ENCODE results near the gene XG. TPM values are rescaled to one million over a fixed set of nuclear protein-coding genes. Genes with fewer than 3 reads are reported as not detected.

The XG gene
- total and polyA plus RNA-seq, 2 of the 8 experiments (the other 6 are each of a cell fraction or from before 2014, with no cell fraction given): 0.33 to 0.78 TPM

GRCh38 chrX:2819345-2820135 is 67.7 kb downstream of the XG start:
- no peak overlapping the region for H3K56ac ChIP-seq (replicated peaks; ENCODE audit: insufficient read length, low read depth, low read length)
- DNase-seq (ENCODE audit: low read depth in 1 of 2, low spot score in 2 of 2) (no peak), FAIRE-seq (peak; percentile 13)
- CTCF ChIA-PET (ENCODE audit: partially characterized antibody): interaction anchor here (0.7 to 1.6 kb wide), 3 partner anchors 11 to 45 kb away, joined by 3 to 4 read pairs (median 3); no protein-coding TSS in a partner anchor
- no peak overlapping the region for H2BK20ac ChIP-seq (ENCODE audit: low read length)
- H3K18ac ChIP-seq (ENCODE audit: extremely low read depth, low read length): no peak overlapping the region
- no peaks in the 10 kb centered on the region for H3K27me3 ChIP-seq (replicated peaks in 1 of 4; ENCODE audit: control insufficient read depth in 3 of 4, extremely low read depth in 1 of 4, insufficient read depth in 3 of 4, low read length in 3 of 4)
- H3K4ac ChIP-seq (replicated peaks; ENCODE audit: insufficient read length, low read depth, low read length): no peak overlapping the region
- H3K79me1 ChIP-seq (ENCODE audit: low read depth, low read length): no peaks in the 10 kb centered on the region
- H2BK15ac ChIP-seq (ENCODE audit: low read length): no peak overlapping the region
- H2AK5ac ChIP-seq (ENCODE audit: low read depth, low read length): no peak overlapping the region
- POLR2A ChIA-PET (ENCODE audit: partially characterized antibody): interaction anchor here (0.9 kb wide), 1 partner anchor 11 kb away, joined by 4 read pairs; no protein-coding TSS in a partner anchor
- no peak overlapping the region for H2BK120ac ChIP-seq (replicated peaks; ENCODE audit: low read depth, low read length)
- no peak overlapping the region for H2BK12ac ChIP-seq (ENCODE audit: low read depth, low read length)
- H3K4me1 ChIP-seq (replicated peaks in 1 of 4; ENCODE audit: control insufficient read depth in 3 of 4, insufficient read depth in 4 of 4, low read length in 3 of 4): no peaks in the 10 kb centered on the region
- no peaks in the 10 kb centered on the region for H3K23me2 ChIP-seq (ENCODE audit: low read depth, low read length)
- H4K8ac ChIP-seq (ENCODE audit: extremely low read depth, insufficient read depth, low read length): no peak overlapping the region
- H2BK5ac ChIP-seq (ENCODE audit: low read depth, low read length): no peak overlapping the region
- H2AFZ ChIP-seq (ENCODE audit: low read length): no peak overlapping the region
- H3K27ac ChIP-seq (ENCODE audit: low read depth, low read length): no peak overlapping the region
- no peak overlapping the region for H3K14ac ChIP-seq (ENCODE audit: insufficient read length)
- no peaks in the 10 kb centered on the region for H3K36me3 ChIP-seq (ENCODE audit: control insufficient read depth in 2 of 4, insufficient read depth in 4 of 4, low read length in 3 of 4)
- no peak overlapping the region for H4K5ac ChIP-seq (ENCODE audit: insufficient read length, low read depth, low read length)
- H4K20me1 ChIP-seq (replicated peaks in 1 of 2; ENCODE audit: control insufficient read depth in 1 of 2, insufficient read depth in 2 of 2, low read length in 2 of 2): no peaks in the 10 kb centered on the region
- no peaks in the 10 kb centered on the region for H3K79me2 ChIP-seq (ENCODE audit: control insufficient read depth in 1 of 2, insufficient read depth in 2 of 2, low read length in 2 of 2)
- no peak overlapping the region for H3K4me2 ChIP-seq (ENCODE audit: insufficient read depth in 1 of 2, low read depth in 2 of 2, low read length in 2 of 2)
- H3K23ac ChIP-seq (ENCODE audit: insufficient read length): no peak overlapping the region
- H4K91ac ChIP-seq (replicated peaks; ENCODE audit: insufficient read length, low read length): no peak overlapping the region
- TF ChIP-seq CTCF (IDR thresholded peaks at IDR 0.05; ENCODE audit: control extremely low read depth in 1 of 3, insufficient read depth in 1 of 3, low read depth in 1 of 3, low read length in 3 of 3) (peak in 1 of 3 experiments; percentile 9; a peak in 1 of 4 replicates), JUN (IDR thresholded peaks at IDR 0.05; ENCODE audit: low read depth, low read length) (no peak), EGR1 (IDR thresholded peaks at IDR 0.05; ENCODE audit: borderline replicate concordance, low read depth, low read length) (no peak), CBX8 (IDR thresholded peaks at IDR 0.05; ENCODE audit: borderline replicate concordance, low read depth, low read length) (no peak), SIRT6 (IDR thresholded peaks at IDR 0.05; ENCODE audit: low read length) (no peak), CBX5 (IDR thresholded peaks at IDR 0.05; ENCODE audit: low read depth, low read length) (no peak), RAD21 (IDR thresholded peaks at IDR 0.05 in 1 of 2, conservative IDR thresholded peaks at IDR 0.05 in 1 of 2; ENCODE audit: low read depth in 2 of 2, low read length in 2 of 2) (peak; percentile 33 to 40), SAP30 (IDR thresholded peaks at IDR 0.05; ENCODE audit: insufficient read depth, insufficient replicate concordance, low read length) (no peak), SP4 (IDR thresholded peaks at IDR 0.05; ENCODE audit: low read length) (no peak), CEBPB (IDR thresholded peaks at IDR 0.05; ENCODE audit: low read depth, low read length) (no peak)
- no peak overlapping the region for H3K9ac ChIP-seq (replicated peaks in 1 of 4; ENCODE audit: extremely low read depth in 1 of 4, low read depth in 3 of 4, low read length in 3 of 4)
- 97% methylated on average over 7 of the region's 9 CpGs; no CpG with 5 or more reads in 1 of the 2 experiments for WGBS, 2 experiments (ENCODE audit: extremely low coverage in 1 of 2, insufficient coverage in 1 of 2, insufficient read length in 1 of 2, insufficient replicate concordance in 2 of 2, low coverage in 1 of 2, low lambda C conversion rate in 2 of 2, missing lambda C conversion rate in 1 of 2)
- H3K4me3 ChIP-seq (ENCODE audit: extremely low read depth in 1 of 4, insufficient read depth in 2 of 4, low read depth in 3 of 4, low read length in 4 of 4): no peak overlapping the region
- H3K9me3 ChIP-seq (ENCODE audit: insufficient read depth in 2 of 2, low read depth in 1 of 2, low read length in 1 of 2): no peaks in the 10 kb centered on the region
